SK-N-SH treated with all-trans-retinoic acid at 6 μM for 48 hours (cell line): Measurements from ENCODE around the gene PLAGL1.
"Not testable (repeated sequence)": the region's sequence is repeated elsewhere in the genome, so short reads cannot be mapped to it uniquely, and the experiment has no call there.

Experiments
- ATAC-seq: fragments of 200-7000 bp; cut with Tn5 transposase; 3 replicates; pipeline ENCODE4 v1.9.1; 2020; ENCODE audit warnings: mild to moderate bottlenecking, moderate library complexity
- ARNTL ChIP-seq: fragments of 450-650 bp; formaldehyde crosslinking; IDR thresholded peaks from 2 replicates; pipeline ENCODE4 v1.5.0; 2020; ENCODE audit warnings: low read depth, mild to moderate bottlenecking, moderate library complexity, borderline replicate concordance
- CSDC2 ChIP-seq: fragments of 250-450 bp; sonication (Bioruptor Pico); IDR thresholded peaks from 2 replicates; pipeline ENCODE4 v1.5.0; 2020; ENCODE audit warnings: mild to moderate bottlenecking, moderate library complexity
- ESRRG ChIP-seq: fragments of 250-450 bp; sonication (Bioruptor Pico); IDR thresholded peaks from 2 replicates; pipeline ENCODE4 v1.6.1; 2021; ENCODE audit warnings: mild to moderate bottlenecking
- ISL1 ChIP-seq: fragments of 250-450 bp; sonication (Bioruptor Pico); IDR thresholded peaks from 2 replicates; pipeline ENCODE4 v2.1.2; 2022; ENCODE audit warnings: mild to moderate bottlenecking, moderate library complexity
- OSR1 ChIP-seq: fragments of 250-450 bp; sonication (Bioruptor Pico); IDR thresholded peaks from 2 replicates; pipeline ENCODE4 v1.8.0; 2022; ENCODE audit warnings: moderate library complexity, mild to moderate bottlenecking, inconsistent platforms
- PATZ1 ChIP-seq: fragments of 250-450 bp; sonication (Bioruptor Pico); IDR thresholded peaks from 2 replicates; pipeline ENCODE4 v1.8.0; 2020; ENCODE audit warnings: mild to moderate bottlenecking, moderate library complexity, borderline replicate concordance
- POU6F1 ChIP-seq: fragments of 250-450 bp; sonication (Bioruptor Pico); IDR thresholded peaks from 2 replicates; pipeline ENCODE4 v1.8.0; 2021; ENCODE audit warnings: low read depth, mild to moderate bottlenecking, moderate library complexity, borderline replicate concordance
- PPARA ChIP-seq: fragments of 250-450 bp; sonication (Bioruptor Pico); IDR thresholded peaks from 2 replicates; pipeline ENCODE4 v1.5.0; 2020; ENCODE audit warnings: mild to moderate bottlenecking, borderline replicate concordance
- RARB ChIP-seq: fragments of 250-450 bp; sonication (Bioruptor Pico); IDR thresholded peaks from 2 replicates; pipeline ENCODE4 v1.8.0; 2021; ENCODE audit warnings: mild to moderate bottlenecking, moderate library complexity
- TCF4 ChIP-seq: fragments of 250-450 bp; sonication (Bioruptor Pico); IDR thresholded peaks from 2 replicates; pipeline ENCODE4 v1.8.0; 2021; ENCODE audit warnings: mild to moderate bottlenecking, moderate library complexity, borderline replicate concordance
- ZC3H10 ChIP-seq: fragments of 250-450 bp; sonication (Bioruptor Pico); IDR thresholded peaks from 2 replicates; pipeline ENCODE4 v1.5.1; 2021; ENCODE audit warnings: mild to moderate bottlenecking, moderate library complexity
- ZFP3 ChIP-seq: fragments of 250-450 bp; sonication (Bioruptor Pico); IDR thresholded peaks from 2 replicates; pipeline ENCODE4 v1.5.0; 2020; ENCODE audit warnings: mild to moderate bottlenecking, moderate library complexity
- ZFP30 ChIP-seq: fragments of 450-650 bp; formaldehyde crosslinking; IDR thresholded peaks from 2 replicates; pipeline ENCODE4 v1.5.0; 2022; ENCODE audit warnings: mild to moderate bottlenecking, moderate library complexity
- ZNF565 ChIP-seq: fragments of 450-650 bp; formaldehyde crosslinking; conservative IDR thresholded peaks from 2 replicates; pipeline ENCODE4 v1.5.0; 2020; ENCODE audit warnings: low read depth, mild to moderate bottlenecking, moderate library complexity
- ZNF70 ChIP-seq: fragments of 450-650 bp; formaldehyde crosslinking; IDR thresholded peaks from 2 replicates; pipeline ENCODE4 v1.5.0; 2020; ENCODE audit warnings: mild to moderate bottlenecking, moderate library complexity
- ZNF8 ChIP-seq: fragments of 450-650 bp; formaldehyde crosslinking; IDR thresholded peaks from 2 replicates; pipeline ENCODE4 v1.5.0; 2020; ENCODE audit warnings: mild to moderate bottlenecking, moderate library complexity
- TF ChIP-seq, protein P1 (sequence below): fragments of 250-450 bp; sonication (Bioruptor Pico); IDR thresholded peaks from 2 replicates; pipeline ENCODE4 v1.5.1; 2020; ENCODE audit warnings: low read depth, mild to moderate bottlenecking, moderate library complexity

PLAGL1 gene

GRCh38 chr6:144017166-144018094 lies 9.4 kb upstream of the PLAGL1 start:
- no peak for ATAC-seq

GRCh38 chr6:144013486-144013909 lies 5.4 kb upstream of the PLAGL1 start:
- ATAC-seq = peak; percentile 87
- no peak for TF ChIP-seq PATZ1 (CRISPR knock-in tag)
- TF ChIP-seq POU6F1 (CRISPR knock-in tag) = no peak
- no peak for TF ChIP-seq RARB (CRISPR knock-in tag)
- TF ChIP-seq ARNTL (CRISPR knock-in tag) = no peak
- TF ChIP-seq ZFP30 (CRISPR knock-in tag) = no peak
- TF ChIP-seq ZC3H10 (CRISPR knock-in tag) = no peak
- no peak for TF ChIP-seq ZNF70 (CRISPR knock-in tag)
- no peak for TF ChIP-seq ZNF565 (CRISPR knock-in tag)
- no peak for TF ChIP-seq OSR1 (CRISPR knock-in tag)
- no peak for TF ChIP-seq TCF4 (CRISPR knock-in tag)
- no peak for TF ChIP-seq PPARA (CRISPR knock-in tag)
- TF ChIP-seq CSDC2 (CRISPR knock-in tag) = no peak

More at GRCh38 chr6:144017166-144018094, 9.4 kb upstream of the PLAGL1 start:
- TF ChIP-seq CSDC2 (CRISPR knock-in tag) (no peak), ESRRG (no peak), ZFP30 (CRISPR knock-in tag) (no peak), ISL1 (CRISPR knock-in tag) (no peak), RARB (CRISPR knock-in tag) (no peak), ZNF8 (CRISPR knock-in tag) (no peak), PATZ1 (CRISPR knock-in tag) (no peak), ZNF565 (CRISPR knock-in tag) (no peak), ZFP3 (CRISPR knock-in tag) (no peak), POU6F1 (CRISPR knock-in tag) (no peak)
- TF ChIP-seq, protein P1, sequence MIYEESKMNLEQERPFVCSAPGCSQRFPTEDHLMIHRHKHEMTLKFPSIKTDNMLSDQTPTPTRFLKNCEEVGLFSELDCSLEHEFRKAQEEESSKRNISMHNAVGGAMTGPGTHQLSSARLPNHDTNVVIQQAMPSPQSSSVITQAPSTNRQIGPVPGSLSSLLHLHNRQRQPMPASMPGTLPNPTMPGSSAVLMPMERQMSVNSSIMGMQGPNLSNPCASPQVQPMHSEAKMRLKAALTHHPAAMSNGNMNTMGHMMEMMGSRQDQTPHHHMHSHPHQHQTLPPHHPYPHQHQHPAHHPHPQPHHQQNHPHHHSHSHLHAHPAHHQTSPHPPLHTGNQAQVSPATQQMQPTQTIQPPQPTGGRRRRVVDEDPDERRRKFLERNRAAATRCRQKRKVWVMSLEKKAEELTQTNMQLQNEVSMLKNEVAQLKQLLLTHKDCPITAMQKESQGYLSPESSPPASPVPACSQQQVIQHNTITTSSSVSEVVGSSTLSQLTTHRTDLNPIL (CRISPR knock-in tag) = no peak

GRCh38 chr6:144012534-144012933 lies 4.5 kb upstream of the PLAGL1 start:
- ATAC-seq = no peak
- TF ChIP-seq ZC3H10 (CRISPR knock-in tag) = no peak
- no peak for TF ChIP-seq ISL1 (CRISPR knock-in tag)

DNA sequence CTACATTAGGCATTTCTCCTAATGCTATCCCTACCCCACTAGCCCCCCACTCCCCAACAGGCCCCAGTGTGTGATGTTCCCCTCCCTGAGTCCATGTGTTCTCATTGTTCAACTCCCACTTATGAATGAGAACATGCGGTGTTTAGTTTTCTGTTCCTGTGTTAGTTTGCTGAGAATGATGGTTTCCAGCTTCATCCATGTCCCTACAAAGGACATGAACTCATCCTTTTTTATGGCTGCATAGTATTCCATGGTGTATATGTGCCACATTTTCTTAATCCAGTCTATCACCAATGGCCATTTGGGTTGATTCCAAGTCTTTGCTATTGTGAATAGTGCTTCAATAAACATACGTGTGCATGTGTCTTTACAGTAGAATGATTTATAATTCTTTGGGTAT lies 1.6 kb upstream of the PLAGL1 start:
- ATAC-seq = not testable (repeated sequence)
